ENCODE data around the gene KBTBD7.

The KBTBD7 gene

DNA sequence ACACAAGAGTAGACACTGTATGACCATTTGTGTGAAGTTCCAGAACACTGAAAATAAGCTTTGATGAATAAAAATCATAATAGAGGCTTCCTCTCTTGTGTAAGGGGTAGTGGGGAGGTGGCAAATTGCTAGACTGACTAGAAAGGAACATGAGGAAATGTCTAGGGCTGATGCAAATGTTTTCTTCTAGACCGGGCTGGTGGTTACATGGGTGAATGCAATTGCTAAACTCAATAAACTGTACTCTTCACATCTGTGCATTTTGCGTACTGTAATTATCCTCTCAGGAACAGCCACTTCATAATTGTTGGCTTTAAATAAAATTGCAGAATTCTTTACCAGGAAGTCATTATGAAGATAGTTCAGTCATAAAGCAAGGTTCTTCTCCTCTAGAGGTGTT, 5.2 kb upstream of the KBTBD7 start:
- TF ChIP-seq, protein P1, sequence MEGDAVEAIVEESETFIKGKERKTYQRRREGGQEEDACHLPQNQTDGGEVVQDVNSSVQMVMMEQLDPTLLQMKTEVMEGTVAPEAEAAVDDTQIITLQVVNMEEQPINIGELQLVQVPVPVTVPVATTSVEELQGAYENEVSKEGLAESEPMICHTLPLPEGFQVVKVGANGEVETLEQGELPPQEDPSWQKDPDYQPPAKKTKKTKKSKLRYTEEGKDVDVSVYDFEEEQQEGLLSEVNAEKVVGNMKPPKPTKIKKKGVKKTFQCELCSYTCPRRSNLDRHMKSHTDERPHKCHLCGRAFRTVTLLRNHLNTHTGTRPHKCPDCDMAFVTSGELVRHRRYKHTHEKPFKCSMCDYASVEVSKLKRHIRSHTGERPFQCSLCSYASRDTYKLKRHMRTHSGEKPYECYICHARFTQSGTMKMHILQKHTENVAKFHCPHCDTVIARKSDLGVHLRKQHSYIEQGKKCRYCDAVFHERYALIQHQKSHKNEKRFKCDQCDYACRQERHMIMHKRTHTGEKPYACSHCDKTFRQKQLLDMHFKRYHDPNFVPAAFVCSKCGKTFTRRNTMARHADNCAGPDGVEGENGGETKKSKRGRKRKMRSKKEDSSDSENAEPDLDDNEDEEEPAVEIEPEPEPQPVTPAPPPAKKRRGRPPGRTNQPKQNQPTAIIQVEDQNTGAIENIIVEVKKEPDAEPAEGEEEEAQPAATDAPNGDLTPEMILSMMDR (IDR thresholded peaks at IDR 0.05; ENCODE audit: low read depth, low read length, missing control alignments) = no peak
- no peak for DNase-seq (ENCODE audit: low read depth)
- no peak overlapping the region for H3K4me3 ChIP-seq (ENCODE audit: low read depth, low read length)

DNA sequence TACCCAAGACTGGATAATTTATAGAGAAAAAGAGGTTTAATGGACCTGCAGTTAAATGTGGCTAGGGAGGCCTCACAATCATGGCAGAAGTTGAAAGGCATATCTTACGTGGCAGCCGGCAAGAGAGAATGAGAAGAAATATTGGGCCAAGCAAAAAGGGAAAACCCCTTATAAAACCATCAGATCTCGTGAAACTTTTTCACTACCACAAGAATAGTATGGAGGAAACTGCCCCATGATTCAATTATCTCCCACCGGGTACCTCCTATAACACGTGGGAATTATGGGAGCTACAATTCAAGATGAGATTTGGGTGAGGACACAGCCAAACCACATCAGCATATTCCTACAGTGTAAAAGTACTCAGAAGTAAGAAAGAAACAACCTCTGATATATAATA, 4.7 kb upstream of the KBTBD7 start:
- H3K4me3 ChIP-seq (ENCODE audit: low read depth, low read length) = no peak overlapping the region
- no peak for DNase-seq (ENCODE audit: low read depth)
- TF ChIP-seq, protein P1 (IDR thresholded peaks at IDR 0.05; ENCODE audit: low read depth, low read length, missing control alignments) = no peak

DNA sequence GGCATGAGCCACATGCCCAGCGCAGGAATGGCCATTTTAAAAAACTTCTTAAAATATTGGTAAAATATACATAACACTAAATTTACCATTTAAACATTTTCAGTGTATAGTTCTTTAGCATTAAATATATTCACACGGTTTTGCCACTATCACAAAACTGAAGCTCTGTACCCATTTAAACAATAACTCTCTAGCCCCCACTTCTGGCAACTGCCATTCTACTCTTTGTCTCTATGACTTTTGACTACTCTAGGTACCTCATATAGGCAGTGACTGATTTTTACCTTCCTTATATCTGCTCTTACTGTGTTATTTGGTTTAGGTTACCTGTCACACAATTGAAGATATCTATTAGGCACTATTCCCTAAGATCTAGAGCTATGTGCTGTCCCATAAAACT, 2.3 kb upstream of the KBTBD7 start:
- DNase-seq (ENCODE audit: low read depth) = no peak
- no peak overlapping the region for H3K4me3 ChIP-seq (ENCODE audit: low read depth, low read length)
- TF ChIP-seq, protein P1 (IDR thresholded peaks at IDR 0.05; ENCODE audit: low read depth, low read length, missing control alignments) = peak; percentile 13

DNA sequence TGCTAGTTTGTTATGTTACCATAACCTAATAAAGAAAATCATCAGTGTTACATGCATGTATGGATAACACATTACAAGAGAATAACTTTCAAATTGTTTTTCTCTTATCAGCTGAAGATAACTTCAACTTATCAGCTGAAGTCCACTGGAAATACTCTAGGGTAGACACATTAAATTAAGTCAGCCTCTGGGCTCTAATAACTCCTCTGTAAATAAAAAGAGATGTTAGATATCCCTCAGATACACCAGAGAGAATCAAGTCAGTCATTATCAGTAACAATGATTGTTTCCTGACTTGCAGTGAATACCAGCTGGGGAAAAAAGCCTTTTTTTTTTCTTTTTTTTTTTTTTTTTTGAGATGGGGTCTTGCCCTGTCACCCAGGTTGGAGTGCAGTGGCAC, 1.6 kb upstream of the KBTBD7 start:
- no peak overlapping the region for H3K4me3 ChIP-seq (ENCODE audit: low read depth, low read length)
- DNase-seq (ENCODE audit: low read depth) = no peak

DNA sequence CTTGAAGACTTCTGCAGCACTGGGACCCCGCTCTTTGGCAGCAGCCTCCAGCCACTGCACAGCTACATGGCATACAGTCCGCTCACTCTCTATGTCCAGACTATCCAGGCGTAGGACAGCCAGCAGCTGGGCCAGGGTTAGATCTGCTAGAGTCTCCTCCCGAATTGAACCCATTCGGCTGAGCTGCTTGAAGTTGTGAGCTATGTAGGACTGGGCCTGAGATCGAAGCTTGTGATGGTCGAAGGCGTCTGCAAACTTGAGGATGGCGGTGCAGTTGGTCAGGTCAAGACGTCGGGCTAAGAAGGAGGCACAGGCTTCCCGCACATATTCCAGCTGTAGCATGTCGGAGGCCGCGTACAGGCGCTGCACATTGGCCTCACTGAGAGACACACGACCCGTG, 900 bp downstream of the KBTBD7 start:
- TF ChIP-seq, protein P1 (IDR thresholded peaks at IDR 0.05; ENCODE audit: low read depth, low read length, missing control alignments) = no peak
- no peak for DNase-seq (ENCODE audit: low read depth)
- peak overlapping the region; percentile 80; the same call in 1 of the 2 replicates for H3K4me3 ChIP-seq (ENCODE audit: low read depth, low read length)

More for the DNA sequence above, 1.6 kb upstream of the KBTBD7 start:
- TF ChIP-seq, protein P1 (IDR thresholded peaks at IDR 0.05; ENCODE audit: low read depth, low read length, missing control alignments) = no peak

DNA sequence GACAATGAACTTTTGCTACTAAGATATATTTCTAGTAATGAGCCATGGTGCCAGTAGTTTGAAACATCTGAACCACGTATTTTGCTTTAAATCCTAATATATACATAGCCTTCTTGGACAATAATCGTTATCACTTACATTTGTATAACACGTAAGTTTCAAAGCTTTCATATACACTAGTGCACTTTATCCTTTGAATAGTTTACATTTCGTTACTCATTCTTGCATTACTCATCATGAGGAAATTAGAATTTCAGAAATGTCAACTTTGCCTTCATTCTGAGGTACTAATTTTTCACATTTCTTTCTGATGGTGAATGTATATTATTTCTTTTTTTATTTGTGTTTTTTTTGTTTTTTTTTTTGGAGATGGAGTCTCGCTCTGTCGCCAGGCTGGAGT, 5.8 kb downstream of the KBTBD7 start:
- H3K4me3 ChIP-seq (ENCODE audit: low read depth, low read length) = no peak overlapping the region
- TF ChIP-seq, protein P1 (IDR thresholded peaks at IDR 0.05; ENCODE audit: low read depth, low read length, missing control alignments) = no peak
- no peak for DNase-seq (ENCODE audit: low read depth)

DNA sequence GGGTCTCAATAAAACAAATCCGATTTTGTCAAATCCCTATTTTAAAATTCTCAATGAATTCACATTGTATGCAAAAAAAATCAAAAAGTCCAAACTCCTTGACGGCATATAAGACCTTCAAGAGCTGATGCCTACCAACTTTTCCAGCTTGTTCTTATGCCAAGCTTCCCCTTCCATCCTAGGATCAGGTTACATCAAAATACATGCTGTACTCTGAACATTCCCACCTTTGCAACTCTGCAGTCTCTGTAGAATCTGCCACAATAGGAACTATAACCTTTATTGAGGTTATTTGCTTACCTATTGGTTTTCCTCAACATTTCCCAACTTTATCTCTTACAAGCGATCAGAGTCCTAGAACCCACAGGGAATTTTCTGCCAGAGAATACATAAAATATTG, 7.9 kb downstream of the KBTBD7 start:
- TF ChIP-seq, protein P1 (IDR thresholded peaks at IDR 0.05; ENCODE audit: low read depth, low read length, missing control alignments) = no peak
- H3K4me3 ChIP-seq (ENCODE audit: low read depth, low read length) = no peak overlapping the region
- DNase-seq (ENCODE audit: low read depth) = no peak
